ENCODE data around the gene ERC1.
A peak's percentile ranks its signal among the peaks of the same experiment; 100 is the strongest.

- TF ChIP-seq CTCF (IDR thresholded peaks at IDR 0.05) (peak; percentile 95 to 99 (median 98)), EP300 (IDR thresholded peaks at IDR 0.05; ENCODE audit: low read depth) (no peak), POLR2AphosphoS5 (IDR thresholded peaks at IDR 0.05) (peak; percentile 88 to 97 (median 88))
These were observed 41.4 kb upstream of the ERC1 start, which contains the start of gene RAD52 for GRCh38 chr12:949453-950191.
